GM18505 (cell line): ENCODE measurements around the gene PLG.
A peak's percentile ranks its signal among the peaks of the same experiment; 100 is the strongest.
"Not testable (repeated sequence)": the region's sequence is repeated elsewhere in the genome, so short reads cannot be mapped to it uniquely, and the experiment has no call there.

Experiments used
- ATAC-seq: cut with Tn5 transposase; IDR thresholded peaks from one replicate; pipeline ENCODE4 v1.9.1; 2021; ENCODE audit not compliant: unreplicated experiment
- POLR2A ChIP-seq: IDR thresholded peaks from 4 replicates; pipeline ENCODE4 v1.6.1; 2011; ENCODE audit warnings: borderline replicate concordance; ENCODE audit not compliant: insufficient read depth, insufficient read length; ENCODE audit errors: extremely low read depth

The PLG gene

DNA sequence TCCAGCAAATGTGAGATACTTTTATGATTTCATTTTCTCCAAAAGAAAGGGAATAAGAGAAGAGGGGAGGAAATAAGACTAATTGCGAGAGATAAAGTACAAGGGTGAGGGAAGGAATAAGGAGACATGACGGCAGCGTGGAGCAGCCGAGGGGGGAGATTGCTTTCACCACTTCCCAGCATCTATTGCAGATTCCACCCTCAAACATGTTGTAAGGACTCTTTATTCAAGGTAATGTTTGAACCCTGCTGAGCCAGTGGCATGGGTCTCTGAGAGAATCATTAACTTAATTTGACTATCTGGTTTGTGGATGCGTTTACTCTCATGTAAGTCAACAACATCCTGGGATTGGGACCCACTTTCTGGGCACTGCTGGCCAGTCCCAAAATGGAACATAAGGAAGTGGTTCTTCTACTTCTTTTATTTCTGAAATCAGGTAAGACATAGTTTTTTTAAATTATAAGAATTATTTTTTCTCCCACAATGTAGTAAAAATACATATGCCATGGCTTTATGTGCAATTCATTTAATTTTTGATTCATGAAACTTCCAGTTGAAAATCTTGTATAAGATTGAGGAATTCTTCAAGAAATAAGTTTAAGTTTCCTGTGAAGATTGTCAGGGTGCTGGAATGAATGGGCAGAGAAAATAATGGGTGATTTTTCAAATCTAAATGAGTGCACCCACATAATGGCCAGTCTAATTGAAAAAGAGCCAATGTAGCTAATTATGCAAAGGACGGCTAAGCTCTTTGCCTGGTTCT, at the start of gene PLG:
PLG (plus strand) TSS at position 327 of the 763 bp plus-strand sequence; CDS start at position 388, 61 bp downstream.
- ATAC-seq: not testable (repeated sequence)

- no peak for TF ChIP-seq POLR2A
- no peak for ATAC-seq
Observed at GRCh38 chr6:160659562-160659961, 42.5 kb upstream of the PLG start.

DNA sequence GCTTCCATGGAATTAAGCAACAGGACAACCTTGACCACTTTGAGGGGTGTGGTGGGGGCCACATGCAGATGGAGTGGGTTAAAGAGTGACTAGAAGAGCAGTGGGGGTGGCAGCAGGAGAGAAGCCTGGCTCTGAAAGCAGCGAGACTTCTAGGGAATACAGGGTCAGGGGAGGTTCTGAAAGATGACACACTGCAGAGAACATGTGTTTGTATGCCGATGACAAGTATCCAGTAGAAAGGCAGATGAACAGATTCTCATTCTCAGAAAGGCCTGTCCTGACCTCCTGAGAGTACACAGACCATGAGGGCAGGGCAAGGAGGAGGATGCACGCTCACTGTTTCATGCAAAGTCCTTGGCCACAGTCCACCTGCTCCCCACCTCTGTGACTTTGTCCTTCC, 40.8 kb upstream of the PLG start:
- no peak for TF ChIP-seq POLR2A
- no peak for ATAC-seq

- no peak for TF ChIP-seq POLR2A
- ATAC-seq: no peak
Observed at GRCh38 chr6:160662429-160662828, 39.6 kb upstream of the PLG start.

DNA sequence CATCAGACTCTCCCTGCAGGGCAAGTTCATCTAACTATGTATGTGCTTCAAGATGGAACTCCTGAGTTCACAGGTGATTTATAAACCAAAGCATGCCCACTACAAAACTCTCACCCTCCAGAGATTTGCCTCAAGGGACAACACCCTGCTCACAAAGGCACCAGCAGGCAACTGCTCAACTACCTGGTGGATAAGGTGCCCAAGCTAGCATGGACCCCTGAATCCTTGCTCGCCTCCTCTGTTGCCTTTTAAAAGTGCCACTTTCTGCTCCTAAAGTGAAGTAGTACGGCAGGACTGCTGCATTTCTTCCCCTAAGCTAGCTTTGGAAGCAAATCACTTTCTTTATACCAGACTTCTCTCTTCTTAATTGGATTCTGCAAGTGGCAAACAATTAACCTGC, 39.2 kb upstream of the PLG start:
- TF ChIP-seq POLR2A: no peak
- no peak for ATAC-seq

GRCh38 chr6:160664198-160664597, 37.8 kb upstream of the PLG start, which contains the start of gene LPA:
Gene LPA, minus strand, starts transcription at chr6:160664275. Its CDS starts 61 bp downstream, at chr6:160664214.
- ATAC-seq: not testable (repeated sequence)

- ATAC-seq: peak; percentile 76
- TF ChIP-seq POLR2A: no peak
Observed at GRCh38 chr6:160667639-160668481, 34.2 kb upstream of the PLG start.

GRCh38 chr6:160668589-160668988, 33.5 kb upstream of the PLG start:
- no peak for ATAC-seq

DNA sequence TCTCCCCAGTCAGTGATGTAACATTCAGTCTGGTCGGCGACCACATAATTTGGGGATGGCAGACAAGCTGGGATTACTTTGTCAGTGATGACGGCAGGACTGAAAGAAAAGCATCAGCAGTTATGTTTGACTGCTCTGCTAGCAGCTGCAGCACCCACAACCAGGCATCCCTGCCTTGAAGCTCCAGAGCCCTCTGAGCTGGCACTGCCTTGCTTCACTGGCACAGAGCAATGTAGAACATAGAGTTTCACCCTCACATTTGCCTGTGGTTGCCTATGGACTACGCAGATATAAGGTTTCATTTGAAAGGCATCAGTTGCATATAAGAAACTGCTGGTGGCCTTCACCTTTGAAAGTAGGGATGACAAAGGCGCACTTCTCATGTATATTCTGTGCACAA, 25.6 kb upstream of the PLG start:
- ATAC-seq: not testable (repeated sequence)

More at GRCh38 chr6:160668589-160668988, 33.5 kb upstream of the PLG start:
- no peak for TF ChIP-seq POLR2A

- no peak for ATAC-seq
Observed at GRCh38 chr6:160678230-160678629, 23.8 kb upstream of the PLG start.

DNA sequence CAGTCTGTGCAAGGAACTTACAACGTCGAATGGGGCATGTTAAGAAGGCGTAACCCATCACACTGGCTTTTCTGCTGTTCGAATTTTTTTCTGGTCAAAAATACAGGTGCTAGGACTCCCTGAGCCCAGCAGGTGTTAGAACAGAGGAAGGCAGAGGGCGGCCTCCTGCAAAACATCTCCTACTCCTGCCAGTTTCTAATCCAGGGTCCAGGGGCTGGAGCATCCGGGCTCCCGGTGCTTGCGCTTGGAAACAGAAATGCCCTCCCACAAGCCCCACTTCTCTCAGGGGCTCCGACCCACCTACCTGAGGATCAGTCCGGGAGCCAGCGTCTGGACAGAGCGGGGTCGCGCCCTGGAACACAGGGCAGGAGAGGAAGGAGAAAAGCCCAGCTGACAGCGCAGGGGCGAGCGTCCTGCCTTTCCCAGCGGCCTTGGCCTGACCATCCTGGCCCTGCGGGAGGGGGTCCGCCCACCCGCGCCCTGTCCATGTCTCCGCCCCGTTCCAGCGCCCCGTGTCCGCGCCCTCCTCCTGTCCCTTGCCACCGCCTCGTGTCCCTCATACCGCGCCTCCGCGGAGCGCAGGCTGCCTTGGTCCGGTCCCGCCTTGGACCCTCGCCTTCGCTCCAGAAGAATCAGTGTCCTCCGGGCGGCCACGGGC, 23.2 kb upstream of the PLG start:
- no peak for ATAC-seq

More at GRCh38 chr6:160678230-160678629, 23.8 kb upstream of the PLG start:
- no peak for TF ChIP-seq POLR2A

GRCh38 chr6:160679402-160679769, 22.7 kb upstream of the PLG start:
- no peak for ATAC-seq
- no peak for TF ChIP-seq POLR2A

More for the DNA sequence above, 23.2 kb upstream of the PLG start:
- no peak for TF ChIP-seq POLR2A

GRCh38 chr6:160685101-160685761, 16.8 kb upstream of the PLG start:
- ATAC-seq: not testable (repeated sequence)
